GM12872 (cell line): ENCODE measurements around the gene DPPA4.

ENCODE experiments used
- CTCF ChIP-seq: IDR thresholded peaks from 3 replicates; pipeline ENCODE4 v1.5.1; 2011; ENCODE audit warnings: low read depth, mild to moderate bottlenecking, low read length, moderate library complexity; ENCODE audit not compliant: insufficient read depth

The DPPA4 gene

GRCh38 chr3:109313061-109313460 is 24.3 kb downstream of the DPPA4 start:
- TF ChIP-seq CTCF: no peak

- TF ChIP-seq CTCF: no peak
Observed at GRCh38 chr3:109297496-109297895, 39.9 kb downstream of the DPPA4 start.

GRCh38 chr3:109284071-109284470 is 53.3 kb downstream of the DPPA4 start:
- no peak for TF ChIP-seq CTCF

GRCh38 chr3:109278546-109278945 is 58.8 kb downstream of the DPPA4 start:
- TF ChIP-seq CTCF: no peak

GRCh38 chr3:109278141-109278540 is 59.2 kb downstream of the DPPA4 start:
- TF ChIP-seq CTCF: no peak
